Nephron progenitor cell (in vitro differentiated cells): ENCODE measurements around the gene TMSB4Y.

Experiments used
- DNase-seq: peaks from one replicate; pipeline ENCODE4 v3.0.0; 2021
- H3K27ac Mint-ChIP-seq: 2 replicates; pipeline ENCODE4 v1.8.0; 2021; ENCODE audit warnings: mild to moderate bottlenecking, moderate library complexity, mixed read lengths
- H3K27me3 Mint-ChIP-seq: 2 replicates; pipeline ENCODE4 v1.8.0; 2021; ENCODE audit warnings: mild to moderate bottlenecking, low read depth, mixed read lengths; ENCODE audit not compliant: poor library complexity
- H3K36me3 Mint-ChIP-seq: 2 replicates; pipeline ENCODE4 v1.8.0; 2021; ENCODE audit warnings: low read depth, mixed read lengths
- H3K4me1 Mint-ChIP-seq: 2 replicates; pipeline ENCODE4 v1.8.0; 2021; ENCODE audit warnings: mixed read lengths
- H3K4me3 Mint-ChIP-seq: 2 replicates; pipeline ENCODE4 v1.8.0; 2021; ENCODE audit warnings: mild to moderate bottlenecking, moderate library complexity, mixed read lengths
- H3K9me3 Mint-ChIP-seq: 2 replicates; pipeline ENCODE4 v1.8.0; 2021; ENCODE audit warnings: mild to moderate bottlenecking, moderate library complexity, mixed read lengths
- TF ChIP-seq, protein P1 (sequence below): fragments of 200-600 bp; sonication (generic); IDR thresholded peaks from 2 replicates; pipeline ENCODE4 v1.5.0; 2021; ENCODE audit warnings: antibody characterized with exemption

The TMSB4Y gene

DNA sequence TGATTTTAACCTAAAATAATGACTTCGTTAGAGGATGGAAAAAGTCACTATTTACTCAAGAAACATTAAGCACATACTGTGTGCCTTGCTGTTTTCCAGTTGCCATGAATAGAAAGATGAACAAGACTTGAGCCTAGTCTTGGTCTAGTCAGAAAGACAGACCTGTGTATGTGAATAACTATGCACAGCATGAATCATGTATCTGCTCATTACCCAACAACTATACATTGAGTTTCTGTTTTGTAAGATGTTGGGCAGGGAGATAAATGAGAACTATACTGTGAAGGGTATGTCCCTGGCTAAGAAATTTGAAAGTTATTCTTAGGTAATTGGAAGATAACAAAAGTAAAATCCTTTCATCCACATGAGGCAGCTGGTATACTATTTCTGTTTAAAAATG is 4.3 kb downstream of the TMSB4Y start:
- no peak for DNase-seq
- TF ChIP-seq, protein P1, sequence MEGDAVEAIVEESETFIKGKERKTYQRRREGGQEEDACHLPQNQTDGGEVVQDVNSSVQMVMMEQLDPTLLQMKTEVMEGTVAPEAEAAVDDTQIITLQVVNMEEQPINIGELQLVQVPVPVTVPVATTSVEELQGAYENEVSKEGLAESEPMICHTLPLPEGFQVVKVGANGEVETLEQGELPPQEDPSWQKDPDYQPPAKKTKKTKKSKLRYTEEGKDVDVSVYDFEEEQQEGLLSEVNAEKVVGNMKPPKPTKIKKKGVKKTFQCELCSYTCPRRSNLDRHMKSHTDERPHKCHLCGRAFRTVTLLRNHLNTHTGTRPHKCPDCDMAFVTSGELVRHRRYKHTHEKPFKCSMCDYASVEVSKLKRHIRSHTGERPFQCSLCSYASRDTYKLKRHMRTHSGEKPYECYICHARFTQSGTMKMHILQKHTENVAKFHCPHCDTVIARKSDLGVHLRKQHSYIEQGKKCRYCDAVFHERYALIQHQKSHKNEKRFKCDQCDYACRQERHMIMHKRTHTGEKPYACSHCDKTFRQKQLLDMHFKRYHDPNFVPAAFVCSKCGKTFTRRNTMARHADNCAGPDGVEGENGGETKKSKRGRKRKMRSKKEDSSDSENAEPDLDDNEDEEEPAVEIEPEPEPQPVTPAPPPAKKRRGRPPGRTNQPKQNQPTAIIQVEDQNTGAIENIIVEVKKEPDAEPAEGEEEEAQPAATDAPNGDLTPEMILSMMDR: no peak
- Mint-ChIP-seq H3K4me3 (no peak overlapping the region), H3K4me1 (no peaks in the 10 kb centered on the region), H3K36me3 (no peaks in the 10 kb centered on the region), H3K27me3 (no peaks in the 10 kb centered on the region), H3K27ac (no peak overlapping the region), H3K9me3 (no peaks in the 10 kb centered on the region)

DNA sequence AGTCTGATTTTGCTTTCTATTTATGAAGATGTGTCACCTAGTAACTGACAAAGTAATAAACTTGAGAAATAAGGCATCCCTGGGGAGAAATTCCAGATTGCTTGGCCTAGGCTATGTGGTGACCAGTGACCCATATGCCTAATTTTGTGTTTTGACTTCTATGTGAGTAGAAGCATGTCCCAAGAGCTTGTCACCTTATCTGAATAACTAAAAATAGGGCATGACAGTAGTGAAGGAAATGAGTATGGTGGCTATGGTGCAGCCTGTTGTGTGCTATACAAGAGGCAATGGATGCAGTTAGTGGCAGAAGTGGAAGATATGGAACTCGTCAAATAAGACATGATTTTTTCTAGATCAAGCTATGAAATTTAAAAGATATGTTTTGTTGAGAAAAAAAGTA is 15.3 kb downstream of the TMSB4Y start:
- no peak overlapping the region for H3K4me3 Mint-ChIP-seq
- no peaks in the 10 kb centered on the region for H3K9me3 Mint-ChIP-seq
- no peak overlapping the region for H3K27ac Mint-ChIP-seq
- DNase-seq: no peak
- no peaks in the 10 kb centered on the region for H3K4me1 Mint-ChIP-seq
- TF ChIP-seq, protein P1: no peak
- no peaks in the 10 kb centered on the region for H3K27me3 Mint-ChIP-seq
- H3K36me3 Mint-ChIP-seq: no peaks in the 10 kb centered on the region

DNA sequence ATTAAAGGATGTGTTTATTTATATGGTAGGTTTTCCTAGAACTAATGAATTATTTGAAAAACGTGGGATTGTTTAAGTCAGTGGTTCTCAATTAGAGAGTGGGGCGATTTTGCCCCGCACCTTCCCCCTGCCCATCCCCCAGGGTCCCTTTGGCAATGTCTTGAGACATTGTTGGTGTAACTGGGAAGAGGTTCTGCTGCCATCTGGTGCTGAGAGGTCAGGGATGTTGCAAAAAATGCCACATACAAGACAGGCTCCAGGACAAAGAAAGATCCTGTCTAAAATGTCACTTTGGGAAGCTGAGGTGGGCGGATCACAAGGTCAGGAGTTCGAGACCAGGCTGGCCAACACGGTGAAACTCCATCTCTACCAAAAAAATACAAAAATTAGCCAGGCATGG is 25.8 kb downstream of the TMSB4Y start:
- Mint-ChIP-seq H3K27ac (no peak overlapping the region), H3K4me3 (no peak overlapping the region), H3K27me3 (no peaks in the 10 kb centered on the region), H3K9me3 (no peaks in the 10 kb centered on the region), H3K4me1 (no peaks in the 10 kb centered on the region), H3K36me3 (no peaks in the 10 kb centered on the region)
- no peak for DNase-seq
- TF ChIP-seq, protein P1: no peak

DNA sequence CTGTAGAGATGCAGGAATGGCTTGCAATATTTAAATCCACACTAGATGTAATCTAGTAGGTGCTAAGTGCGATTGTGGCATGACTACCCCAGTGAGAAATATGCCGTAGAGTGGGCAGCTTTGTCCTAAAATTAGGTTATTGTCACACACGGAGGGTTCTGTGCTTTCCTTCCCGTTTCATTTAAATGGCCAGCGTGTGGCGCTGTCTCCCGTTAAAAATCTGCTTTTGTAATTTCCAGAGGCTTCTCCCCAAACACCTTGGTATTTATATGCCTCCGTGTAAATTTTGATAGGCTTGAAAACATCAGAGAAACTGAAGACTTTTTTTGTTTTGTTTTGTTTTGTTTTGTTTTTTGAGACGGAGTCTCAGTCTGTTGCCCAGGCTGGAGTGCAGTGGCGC is 34.9 kb downstream of the TMSB4Y start:
- no peak for DNase-seq
- no peak overlapping the region for H3K27ac Mint-ChIP-seq
- no peak overlapping the region for H3K4me3 Mint-ChIP-seq
- TF ChIP-seq, protein P1: no peak
- no peaks in the 10 kb centered on the region for H3K9me3 Mint-ChIP-seq
- H3K27me3 Mint-ChIP-seq: no peaks in the 10 kb centered on the region
- H3K4me1 Mint-ChIP-seq: no peaks in the 10 kb centered on the region
- no peaks in the 10 kb centered on the region for H3K36me3 Mint-ChIP-seq

DNA sequence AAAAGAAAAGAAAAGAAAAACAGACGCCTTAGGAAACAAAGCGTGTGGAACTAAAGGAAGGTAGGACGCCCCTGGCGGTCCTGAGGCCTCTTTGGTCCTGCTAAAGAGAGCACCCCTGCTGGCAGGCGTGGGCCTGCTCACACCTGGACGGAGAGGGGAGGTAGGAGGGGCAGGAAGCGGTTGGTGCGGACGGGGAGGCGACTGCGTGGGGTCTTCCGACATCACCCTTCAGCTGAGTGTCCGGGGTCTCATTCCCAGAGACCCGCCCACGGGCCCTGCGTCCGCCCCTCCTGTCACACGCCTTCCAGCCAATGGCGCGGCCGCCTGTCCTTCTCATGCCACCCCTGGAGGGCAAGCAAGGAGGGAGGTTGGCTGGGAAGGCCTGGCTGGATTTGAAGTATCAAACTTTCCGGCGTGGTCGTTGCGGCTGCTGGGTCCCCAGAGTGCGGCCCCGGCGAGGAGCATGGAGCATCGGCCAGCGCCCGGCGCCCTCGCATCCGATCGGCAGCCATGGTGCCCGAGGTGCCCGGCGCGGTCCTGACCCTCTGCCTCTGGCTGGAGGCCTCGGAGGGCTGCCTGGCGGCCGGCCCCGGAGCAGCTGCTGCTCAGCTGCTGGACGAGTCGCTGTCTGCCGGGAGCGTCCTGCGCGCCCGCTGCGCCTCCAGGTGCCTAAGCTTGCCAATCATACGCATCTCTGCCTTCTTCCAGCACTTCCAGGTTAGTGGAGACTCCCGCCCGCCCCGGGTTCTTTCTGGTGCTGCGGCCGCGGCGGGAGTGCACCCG is 47.8 kb downstream of the TMSB4Y start:
- Mint-ChIP-seq H3K36me3 (no peaks in the 10 kb centered on the region), H3K27me3 (no peaks in the 10 kb centered on the region), H3K9me3 (no peaks in the 10 kb centered on the region), H3K4me3 (no peak overlapping the region), H3K4me1 (no peaks in the 10 kb centered on the region), H3K27ac (no peak overlapping the region)
- TF ChIP-seq, protein P1: no peak
- no peak for DNase-seq

DNA sequence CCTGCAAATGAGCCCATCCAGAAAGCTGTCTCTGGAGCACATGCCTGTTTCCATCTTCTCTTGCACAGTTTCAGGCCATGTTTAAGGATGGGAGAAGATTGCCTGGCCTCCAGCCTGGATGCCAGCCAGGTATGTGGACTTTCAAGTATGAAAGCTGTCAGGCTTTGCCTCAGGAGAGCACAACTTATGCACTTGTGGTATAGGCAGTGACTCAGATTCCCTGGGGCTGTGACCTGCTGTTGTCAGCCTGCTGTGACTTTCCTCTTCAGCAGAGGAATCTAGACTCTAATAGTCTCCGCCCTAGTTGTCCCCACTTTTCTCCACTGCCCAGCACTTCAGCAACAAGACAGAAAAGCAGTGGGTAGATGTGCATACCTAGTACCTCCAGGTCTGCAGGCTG is 51.0 kb downstream of the TMSB4Y start:
- H3K9me3 Mint-ChIP-seq: no peaks in the 10 kb centered on the region
- no peak overlapping the region for H3K4me3 Mint-ChIP-seq
- no peaks in the 10 kb centered on the region for H3K4me1 Mint-ChIP-seq
- no peaks in the 10 kb centered on the region for H3K36me3 Mint-ChIP-seq
- TF ChIP-seq, protein P1: no peak
- no peak for DNase-seq
- no peak overlapping the region for H3K27ac Mint-ChIP-seq
- H3K27me3 Mint-ChIP-seq: no peaks in the 10 kb centered on the region
